ENCODE measurements around the gene SORCS2.

The SORCS2 gene

DNA sequence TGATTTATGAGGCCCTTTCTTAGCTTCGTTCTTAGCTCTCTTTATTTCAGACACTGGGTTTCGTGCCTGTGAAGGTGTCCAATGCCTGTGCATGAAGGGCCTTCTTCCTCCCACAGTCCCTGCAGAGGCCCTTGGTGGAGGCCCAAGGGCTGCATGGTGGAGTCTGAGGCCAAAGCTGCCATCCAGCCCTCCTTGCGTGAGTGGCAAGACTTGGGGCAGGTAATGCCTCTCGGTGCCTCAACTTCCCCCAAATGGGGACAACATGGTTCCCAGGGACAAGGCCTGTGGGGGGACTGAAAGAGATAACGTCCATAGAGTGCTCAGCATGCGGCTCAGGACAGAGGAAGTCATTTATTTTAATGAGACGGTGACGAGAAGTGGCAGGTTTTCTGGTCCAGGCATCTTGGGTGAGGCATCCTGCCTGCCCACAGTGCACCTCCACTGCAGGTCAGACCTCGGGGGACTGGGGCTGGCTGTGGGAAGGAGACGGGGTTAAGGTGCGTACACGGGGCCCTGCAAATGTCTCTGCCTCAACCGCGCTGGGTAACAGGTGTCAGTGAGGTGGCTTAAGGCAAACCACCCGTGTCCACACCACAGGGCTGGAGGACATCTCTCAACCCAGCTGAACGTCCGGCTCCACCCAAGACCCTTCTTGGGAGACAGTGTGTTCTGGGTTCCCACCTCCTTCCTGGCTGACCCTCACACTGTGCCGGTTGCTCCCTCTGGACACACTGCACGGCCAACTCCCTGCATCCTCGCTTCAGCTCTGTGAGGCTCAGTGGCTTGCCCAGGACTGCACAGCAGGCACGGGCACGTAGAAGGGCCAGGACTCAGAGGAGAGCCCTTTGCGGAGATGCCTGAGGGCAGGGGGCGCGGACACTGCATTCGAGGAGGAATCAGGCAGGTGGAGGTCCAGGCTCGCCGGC, 191.9 kb downstream of the SORCS2 start:
- DNase-seq: no peak

DNA sequence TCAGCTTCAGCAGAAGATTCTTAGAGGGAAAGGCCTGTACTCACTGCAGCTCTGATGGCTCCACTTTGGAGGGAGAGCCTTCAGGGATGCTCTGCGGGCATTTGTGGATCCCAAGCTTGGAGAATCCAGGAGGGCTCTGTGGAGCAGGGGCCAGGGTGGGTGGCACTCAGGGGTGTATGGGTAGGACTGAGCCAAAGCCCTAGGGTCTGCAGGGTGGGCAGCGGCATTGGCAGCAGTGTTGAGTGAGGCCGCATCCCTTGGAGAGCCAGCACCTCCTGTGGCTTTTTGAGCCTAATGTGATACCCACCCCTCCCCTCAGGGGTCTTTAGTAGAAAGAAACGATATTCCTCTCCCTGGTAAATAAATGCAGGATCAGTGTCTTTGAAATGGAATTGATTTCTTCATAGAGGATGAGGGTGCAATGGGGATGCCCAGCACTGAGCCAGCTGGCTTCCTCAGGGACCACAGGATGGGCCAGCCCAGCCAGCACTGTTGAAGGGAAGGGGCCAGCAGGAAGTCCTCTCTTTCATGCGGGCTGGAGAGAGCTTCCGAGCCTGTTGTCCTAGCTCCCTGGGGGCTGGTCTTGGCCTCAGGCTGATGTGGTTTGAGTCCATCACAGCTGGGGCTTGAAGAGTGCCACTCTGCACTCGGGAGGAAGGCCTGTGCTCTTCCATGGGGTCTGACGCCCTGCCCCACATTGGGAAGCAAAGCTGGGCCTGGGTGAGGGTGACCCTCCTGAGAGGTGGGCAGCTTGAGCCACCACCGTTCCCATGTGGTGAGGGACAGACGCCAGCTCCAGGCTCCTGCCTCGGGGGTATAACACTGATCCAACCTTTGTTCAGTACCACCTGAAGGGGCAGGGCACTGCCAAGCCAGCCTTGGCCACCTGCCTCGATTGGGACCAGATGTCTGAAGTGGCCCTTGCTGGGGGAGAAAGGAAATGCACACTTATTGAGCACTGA, 192.9 kb downstream of the SORCS2 start:
- no peak for DNase-seq

DNA sequence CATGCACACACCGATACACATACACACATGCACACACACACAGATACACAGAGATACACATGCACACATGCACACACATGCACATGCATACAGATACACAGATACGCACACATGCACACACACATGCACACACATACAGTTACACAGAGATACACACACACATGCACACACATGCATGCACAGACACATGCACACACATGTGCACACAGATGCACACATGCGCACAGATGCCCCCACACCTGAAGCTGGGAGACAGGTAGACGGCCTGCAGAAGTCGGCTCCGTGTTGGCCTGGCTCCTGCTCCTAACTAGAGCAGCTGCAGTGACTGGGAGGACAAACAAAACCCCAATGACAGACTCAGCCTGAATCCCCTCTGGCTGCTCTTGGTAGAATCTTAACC, 195.6 kb downstream of the SORCS2 start:
- no peak for DNase-seq

DNA sequence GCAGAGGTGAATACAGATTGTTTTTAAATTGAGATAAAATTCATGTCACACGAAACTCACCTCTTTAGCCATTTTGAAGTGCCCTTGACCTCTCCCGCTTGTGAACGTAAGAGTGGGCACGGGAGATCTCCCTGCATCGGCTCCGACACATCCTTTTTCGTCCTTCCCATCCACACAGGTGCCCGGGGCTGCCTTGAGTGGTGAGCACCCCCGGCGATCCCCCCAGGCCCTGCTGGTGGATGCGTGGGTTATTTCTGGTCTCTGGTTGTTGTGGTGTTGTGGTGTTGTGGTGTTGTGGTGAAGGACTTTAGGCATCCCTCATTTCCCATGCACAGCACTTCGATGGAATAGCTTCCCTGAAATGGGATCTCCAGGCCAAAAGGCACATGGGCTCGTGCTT, 196.3 kb downstream of the SORCS2 start:
- DNase-seq: no peak

DNA sequence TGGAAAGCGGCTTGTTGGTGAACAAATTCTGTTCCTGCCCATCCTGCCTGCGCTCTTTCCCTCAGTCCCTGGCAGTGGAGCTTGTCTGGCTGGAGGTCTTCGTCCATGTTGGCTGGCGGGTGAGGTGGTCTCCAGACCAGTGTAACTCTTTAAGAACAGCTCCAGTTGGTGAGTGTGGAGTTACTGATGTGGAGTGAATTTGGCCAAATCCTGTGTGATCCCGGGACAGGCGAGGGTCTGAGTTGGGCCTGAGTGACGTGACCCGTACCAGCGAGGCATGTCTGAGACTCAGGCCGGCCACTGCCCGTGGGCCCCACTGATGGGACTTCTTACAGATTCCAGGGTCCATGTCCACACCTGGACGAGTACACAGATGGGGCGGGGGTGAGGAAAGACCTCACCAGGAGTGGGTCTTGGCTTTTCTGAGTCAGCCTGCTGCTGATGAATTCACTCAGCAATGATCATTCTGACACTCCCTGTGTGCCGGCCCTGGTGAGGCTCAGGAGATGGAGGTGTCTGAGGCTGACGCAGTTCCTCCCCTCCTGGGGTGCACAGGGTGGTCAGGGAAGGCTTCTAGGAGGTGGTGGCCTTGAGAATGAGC, 196.9 kb downstream of the SORCS2 start:
- no peak for DNase-seq

DNA sequence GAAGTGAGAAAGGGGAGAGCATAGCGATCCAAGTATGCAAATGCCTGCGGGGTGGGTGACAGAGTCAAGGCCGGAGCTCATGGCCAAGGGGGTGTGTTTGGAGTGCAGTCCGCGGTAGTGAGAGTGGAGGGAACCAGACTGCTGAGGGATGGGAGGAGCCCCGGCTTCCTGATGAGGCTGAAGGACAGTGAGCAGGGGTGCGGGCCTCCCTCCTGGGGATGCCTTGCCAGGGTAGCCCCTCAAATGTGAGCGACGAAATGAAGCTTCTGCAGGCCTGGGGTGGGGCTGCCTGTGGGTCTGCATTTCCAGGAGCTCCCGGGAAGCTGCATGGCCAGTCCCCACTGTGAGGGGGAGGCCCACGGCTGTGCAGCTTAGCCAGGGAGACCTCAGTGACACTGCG, 197.4 kb downstream of the SORCS2 start:
- DNase-seq: no peak

DNA sequence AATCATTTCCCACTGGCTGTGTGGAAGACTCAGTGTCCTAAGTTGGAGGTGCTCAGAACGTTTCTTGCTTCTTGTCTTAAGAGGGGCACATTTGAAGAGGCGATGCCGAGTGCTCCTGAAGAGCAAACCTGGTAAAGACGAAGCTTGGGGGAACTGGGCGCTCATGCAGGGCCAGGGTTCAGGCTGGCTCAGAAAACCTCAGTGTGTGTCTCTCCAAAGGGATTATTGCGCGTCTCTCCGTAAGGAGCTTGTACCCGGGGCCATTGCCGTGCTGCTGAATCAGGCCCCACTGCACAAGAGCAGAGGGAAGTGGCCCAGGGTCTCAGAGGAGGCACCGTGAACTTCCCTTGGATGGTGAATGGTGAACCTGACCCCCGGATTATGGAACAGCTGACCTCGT, 198.0 kb downstream of the SORCS2 start:
- DNase-seq: no peak

DNA sequence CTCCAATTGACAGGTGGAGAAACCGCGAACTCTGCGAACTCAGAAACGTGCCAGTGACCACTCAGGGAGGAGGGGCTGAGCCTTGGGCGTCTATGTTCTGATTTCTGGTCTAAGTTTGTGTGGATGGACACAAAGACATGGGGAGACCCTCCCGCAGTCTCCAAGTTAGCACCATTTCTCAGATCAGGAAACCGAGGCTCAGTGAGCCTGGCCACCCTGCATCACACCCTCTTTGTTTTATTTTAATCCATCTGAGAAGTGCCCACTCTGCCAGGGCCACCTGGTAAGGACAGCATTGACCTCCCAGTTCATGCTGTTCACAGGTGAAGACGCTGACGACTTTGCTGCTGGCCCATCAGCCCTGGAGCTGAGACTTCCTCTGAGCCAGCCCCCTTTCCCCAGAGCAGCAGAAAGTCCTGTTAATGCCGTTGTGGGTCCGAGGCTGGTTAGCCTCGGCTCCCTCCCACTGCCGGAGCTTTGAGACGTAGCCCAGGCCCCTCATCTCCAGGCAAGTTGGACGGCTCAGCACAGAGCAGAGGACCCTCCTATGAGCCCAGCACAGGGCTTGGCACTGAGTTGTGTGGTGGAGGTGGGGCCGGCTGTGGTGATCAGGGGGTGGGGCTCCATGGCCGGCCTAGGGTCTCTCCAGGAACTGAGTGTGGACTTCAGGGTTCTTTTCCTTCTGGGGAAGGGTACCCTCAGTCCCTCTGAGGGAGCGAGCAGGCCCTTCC, 198.7 kb downstream of the SORCS2 start:
- DNase-seq: no peak

DNA sequence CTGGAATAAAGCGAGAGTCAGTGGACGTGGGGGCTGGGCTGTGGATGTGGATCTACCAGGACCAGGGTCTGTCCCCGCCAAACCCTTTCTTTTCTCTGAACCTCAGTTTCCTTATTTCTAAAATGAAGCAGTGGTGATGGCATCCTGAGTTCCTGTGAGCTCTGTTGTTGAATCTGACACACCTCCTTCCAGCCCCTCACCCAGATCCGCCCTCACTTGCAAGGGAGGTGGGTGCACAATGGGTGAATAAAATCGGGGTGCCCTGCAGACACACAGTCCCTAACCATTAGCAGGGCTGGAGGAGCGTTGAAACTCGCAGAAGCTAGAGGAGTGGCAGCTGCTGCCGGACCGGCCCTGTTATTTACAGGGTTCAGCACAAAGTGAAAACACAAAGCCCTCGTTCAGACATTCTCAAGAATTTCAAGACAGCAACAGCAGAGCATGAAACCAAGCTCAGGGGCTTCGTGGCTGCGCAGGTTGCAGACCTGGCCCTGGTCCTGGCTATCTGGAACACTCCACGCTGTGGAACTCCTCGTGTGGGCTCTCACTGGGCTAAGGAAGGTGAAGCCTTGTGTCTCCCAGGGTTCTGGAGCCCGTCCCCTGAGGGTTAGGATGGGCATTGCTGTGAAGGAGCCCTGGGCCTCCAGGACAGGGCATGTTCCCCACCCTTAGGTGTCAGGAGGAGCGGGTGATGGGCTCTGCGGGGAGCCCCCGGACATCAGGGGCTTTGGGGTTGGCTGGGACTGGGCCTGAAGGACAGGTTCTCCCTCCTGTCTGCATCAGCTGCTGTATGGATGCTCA, 199.5 kb downstream of the SORCS2 start:
- DNase-seq: no peak

DNA sequence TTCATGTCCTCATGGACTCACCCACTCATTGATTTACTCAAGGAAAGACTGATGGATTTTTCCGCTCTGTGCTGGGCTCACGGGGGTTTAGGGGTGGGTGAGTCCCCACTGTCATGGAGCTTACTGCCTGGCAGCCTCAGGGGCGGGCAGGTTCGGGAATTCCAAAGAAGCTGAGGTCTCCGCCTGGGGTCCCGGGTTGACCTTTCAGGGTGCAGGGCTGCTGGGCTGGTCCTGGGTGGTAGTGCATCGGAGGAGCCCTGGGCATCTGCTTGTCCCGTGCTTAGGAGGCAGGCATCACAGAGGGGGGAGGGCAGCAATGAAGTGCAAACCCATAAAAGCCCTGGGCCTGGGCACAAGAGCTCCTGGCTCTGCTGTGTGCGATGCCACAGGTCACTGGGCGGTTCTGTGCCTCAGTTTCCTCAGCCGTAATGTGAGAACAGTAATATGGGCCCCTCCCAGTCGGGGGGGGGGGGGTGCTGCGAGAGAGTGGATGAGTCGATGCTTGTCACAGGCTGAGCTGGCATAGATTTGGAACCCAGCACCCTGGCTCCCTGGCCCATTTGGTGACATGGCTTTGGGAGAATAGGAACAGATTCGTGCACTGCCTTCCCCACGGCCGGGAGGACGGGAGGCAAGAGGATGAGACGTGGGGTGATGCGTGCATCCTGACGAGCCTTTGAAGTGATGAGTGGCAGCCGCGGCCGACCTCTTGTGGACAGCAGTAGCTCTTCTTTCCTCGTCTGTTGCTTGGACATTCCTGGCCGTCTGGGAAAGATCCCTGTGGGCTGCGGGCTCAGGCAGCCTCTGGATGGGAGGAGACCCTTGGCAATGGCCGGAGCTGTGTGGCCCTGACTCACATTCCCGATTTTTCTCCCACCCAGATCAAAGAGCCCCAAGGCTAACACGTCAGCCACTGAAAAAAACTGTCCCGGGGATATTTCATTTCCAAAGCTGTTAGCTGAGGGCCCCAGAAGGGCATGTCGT, 200.4 kb downstream of the SORCS2 start:
- DNase-seq: peak; percentile 37

DNA sequence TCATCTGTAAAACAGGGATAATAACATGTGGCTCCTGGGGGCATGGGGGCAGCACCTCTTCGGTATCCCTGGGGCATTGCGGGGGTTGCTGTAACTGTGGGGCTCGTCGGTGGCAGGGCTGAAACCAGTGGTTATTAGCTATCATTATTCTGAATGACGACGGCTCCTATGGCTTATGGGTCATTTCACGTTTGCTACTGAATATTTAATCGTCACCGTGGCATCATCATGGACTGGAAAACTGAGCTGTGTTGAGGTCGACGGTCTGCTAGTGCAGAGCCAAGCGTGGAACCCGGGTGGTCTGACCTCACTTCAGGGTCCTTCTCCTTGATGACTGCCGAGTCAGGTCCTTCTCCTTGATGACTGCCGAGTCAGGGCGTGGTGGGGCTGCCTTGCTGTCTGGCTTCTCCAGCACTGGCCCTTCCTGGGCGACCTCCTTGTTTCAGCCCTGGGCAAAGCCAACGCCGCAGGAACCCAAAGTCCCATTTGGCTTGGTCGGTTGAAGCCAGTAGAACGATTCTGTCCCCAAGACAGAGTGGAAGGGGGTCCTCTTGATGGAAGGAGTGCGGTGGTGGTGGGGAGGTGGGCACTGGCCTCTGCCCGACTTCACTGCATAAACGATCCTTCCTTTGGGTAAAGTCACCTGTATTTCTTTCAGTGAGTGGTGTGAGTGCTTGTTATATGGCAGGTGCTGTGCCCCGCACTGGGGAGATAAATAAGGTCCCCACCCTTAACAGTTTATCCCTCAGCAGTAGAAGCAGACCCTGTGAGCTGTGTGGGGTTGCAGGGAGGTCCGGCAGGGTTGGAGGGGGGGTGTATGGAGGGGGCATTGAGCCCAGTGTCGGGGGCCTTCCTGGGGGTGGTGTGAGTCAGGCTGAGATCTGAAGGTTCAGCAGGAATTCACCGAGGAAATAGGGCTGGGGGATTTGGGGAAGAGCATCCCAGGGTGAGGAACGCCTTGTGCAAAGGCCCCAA, 201.6 kb downstream of the SORCS2 start:
- no peak for DNase-seq

DNA sequence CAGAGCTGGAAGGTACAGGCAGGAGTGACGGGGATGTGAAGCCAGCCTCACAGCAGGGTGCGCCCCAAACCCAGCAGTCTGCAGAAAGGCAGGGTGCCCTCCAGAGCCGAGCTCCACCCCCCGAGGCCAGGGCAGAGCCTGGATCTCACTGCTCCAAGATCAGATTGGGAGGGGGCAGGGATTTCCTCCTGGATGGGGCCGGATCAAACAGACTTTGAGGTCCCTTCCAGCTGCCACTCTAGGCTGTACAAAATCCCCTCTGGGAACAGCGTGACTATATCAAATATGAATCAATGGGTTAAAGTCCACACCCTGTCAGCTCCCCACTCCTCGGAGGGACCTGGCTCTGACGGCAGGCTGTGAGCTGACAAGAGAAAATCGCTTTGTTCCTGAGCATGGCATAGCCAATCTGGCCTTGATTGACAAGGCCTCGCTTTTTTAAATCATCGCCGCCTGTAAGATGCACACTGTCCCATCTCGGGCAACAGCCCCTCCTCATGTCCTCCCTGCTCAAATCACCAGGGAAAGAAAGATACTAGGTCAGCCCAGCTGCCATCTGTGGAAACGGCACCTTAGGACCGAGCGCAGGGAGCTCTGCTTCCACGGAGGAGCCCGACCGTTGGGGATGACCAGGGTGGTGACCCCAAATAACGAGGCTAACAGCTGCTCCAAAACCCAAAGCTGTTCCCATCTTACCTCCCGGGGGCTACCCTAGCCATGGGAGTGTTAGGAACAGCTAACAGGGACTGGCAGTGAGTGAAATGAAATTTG, 202.5 kb downstream of the SORCS2 start:
- DNase-seq: no peak

DNA sequence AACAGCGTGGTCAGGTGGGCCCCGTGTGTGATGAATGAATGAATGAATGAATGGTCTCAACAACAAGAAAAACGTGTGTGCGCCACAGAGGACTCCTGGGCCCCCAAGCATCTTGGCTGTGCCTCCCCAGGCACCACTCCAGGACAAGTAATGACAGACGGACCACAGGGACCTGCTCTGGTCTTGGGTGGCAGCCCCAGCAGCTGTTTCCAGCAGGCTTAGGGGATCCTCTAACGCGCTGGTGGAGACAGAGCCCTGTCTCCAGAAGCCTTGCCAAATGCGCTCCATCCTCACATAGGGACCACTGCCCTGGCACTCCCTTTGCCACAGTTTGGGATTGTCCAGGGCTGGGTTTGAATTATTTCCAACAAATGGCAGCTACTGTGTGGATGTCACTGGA, 203.3 kb downstream of the SORCS2 start:
- no peak for DNase-seq

DNA sequence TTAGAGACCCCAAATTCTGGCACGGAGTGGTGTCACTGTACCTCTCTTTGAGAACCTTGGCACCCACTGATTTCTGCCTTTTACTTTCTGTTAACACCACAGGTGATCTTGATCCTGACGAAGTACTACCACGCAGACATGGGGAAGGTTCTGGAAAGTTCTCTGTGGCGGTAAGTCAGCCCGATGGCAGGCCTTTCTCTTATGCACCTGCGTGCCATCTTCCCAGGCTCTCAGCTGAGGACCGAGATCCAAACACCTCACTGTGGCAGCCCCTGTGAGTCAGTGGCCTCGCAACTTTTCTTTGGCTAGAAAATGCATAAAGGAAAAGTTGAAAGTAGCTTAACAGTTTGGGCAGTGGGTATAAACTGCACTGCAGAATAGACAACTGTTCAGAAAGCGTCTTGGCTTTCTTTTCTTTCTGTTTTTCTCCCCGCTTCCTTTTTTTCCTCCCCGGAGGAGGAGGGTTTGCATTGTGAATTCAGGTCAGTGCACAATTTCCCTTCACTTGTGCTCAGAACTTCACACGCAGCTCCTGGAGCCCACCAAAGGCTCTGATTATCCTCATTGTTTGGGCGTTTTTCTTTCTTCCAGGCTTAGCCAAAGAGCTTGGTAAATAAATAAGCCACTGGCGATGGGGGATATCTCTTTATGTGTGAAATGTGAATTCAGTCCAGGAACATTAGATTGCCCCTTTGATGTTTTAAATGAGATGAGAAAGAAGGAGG, 204.0 kb downstream of the SORCS2 start:
- no peak for DNase-seq

DNA sequence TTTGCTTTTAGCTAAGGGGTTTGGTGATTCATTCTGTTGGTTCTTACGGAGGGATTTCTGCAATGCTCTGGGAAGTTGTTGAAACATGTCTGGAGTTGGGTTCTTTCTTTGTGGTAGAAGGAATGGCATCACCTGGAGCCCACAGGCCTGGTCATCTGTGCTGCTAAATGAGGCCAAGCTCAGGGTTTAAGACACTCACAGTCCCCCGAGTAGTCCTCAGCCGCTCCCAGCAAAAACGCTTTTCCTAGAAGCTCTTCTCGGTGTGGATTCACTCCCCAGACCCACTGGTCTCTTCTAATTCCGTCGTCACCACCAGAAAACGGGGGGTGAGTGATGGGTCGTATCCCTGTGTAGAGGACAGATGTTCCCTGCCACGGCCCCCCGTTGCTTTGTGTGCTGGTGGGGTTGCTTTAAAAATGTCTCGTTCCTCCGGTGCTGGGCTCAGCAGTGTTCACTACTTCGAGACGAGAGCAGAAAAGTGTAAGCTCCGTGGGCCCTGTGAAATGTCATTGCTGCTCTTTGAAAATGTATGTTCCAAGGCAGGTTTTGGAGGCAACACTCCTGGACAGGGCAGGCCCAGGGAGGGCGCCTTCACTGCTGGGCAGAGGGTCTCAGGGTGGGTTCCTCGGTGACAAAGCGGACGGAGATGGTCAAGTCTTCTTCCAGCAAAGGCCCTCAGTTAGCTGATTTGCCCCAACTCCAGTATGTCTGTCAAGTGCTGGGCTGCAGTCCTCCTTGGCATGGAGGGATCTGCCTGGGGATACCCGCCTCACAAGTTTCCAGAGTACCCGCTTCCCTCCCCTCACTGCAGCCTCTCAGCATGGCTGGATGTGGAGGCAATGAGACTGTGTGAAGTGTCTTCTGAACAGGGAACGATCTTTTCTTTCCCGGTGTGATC, 205.1 kb downstream of the SORCS2 start:
- DNase-seq: no peak

DNA sequence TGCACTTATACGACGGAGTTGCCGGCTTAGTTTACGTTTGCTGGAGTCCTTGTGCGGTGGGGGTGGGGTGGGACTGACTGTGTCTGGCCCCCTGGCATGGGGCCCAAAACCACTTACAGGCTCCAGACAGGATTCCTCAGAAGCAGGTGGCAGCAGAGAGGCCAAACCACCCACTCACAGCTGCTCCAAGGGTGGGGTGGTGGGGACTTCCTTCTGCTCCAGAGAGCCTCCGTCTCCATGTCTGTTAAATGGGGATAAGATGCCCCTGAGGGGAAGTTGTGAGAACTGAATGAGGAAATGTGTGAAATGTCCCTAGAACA, 205.7 kb downstream of the SORCS2 start:
- DNase-seq: peak; percentile 25
